Activated CD8-positive, alpha-beta memory T cell treated with anti-CD3 and anti-CD28 coated beads for 36 hours (primary cell): ENCODE results near the gene GATAD2A. TPM values are rescaled to one million over a fixed set of nuclear protein-coding genes. Genes with fewer than 3 reads are reported as not detected.
"Not testable (repeated sequence)": the region's sequence is repeated elsewhere in the genome, so short reads cannot be mapped to it uniquely, and the experiment has no call there.

Source experiments
- CTCF ChIA-PET: fragments of 350-600 bp; sonication (Branson Sonifier 250); formaldehyde crosslinking; loops from one replicate; lab custom pipeline; 2021; ENCODE audit warnings: antibody characterized with exemption; lab: Charles Lee
- POLR2A ChIA-PET: fragments of 350-600 bp; sonication (Branson Sonifier 250); formaldehyde crosslinking; loops from one replicate; lab custom pipeline; 2021; ENCODE audit warnings: antibody characterized with exemption; lab: Charles Lee
- total RNA-seq, 2 experiments: library from RNA; stranded (reverse); gene quantifications; one replicate each; pipeline ENCODE4 v1.2.3, GENCODE V29; 2021

The GATAD2A gene
- total RNA-seq, 2 experiments from 2014 or later, result 188 TPM

- POLR2A ChIA-PET, result no interaction called here
- CTCF ChIA-PET, result interaction anchor here (1.5 kb wide), 1 partner anchor 86 kb away, joined by 4 read pairs; no protein-coding TSS in a partner anchor
Measured at GRCh38 chr19:19453125-19453454, 47.6 kb downstream of the GATAD2A start.

- CTCF ChIA-PET, result interaction anchor here (1.8 kb wide), 1 partner anchor 34 kb away, joined by 7 read pairs; no protein-coding TSS in a partner anchor
- POLR2A ChIA-PET, result not testable (repeated sequence)
Measured at GRCh38 chr19:19455166-19455919, 49.9 kb downstream of the GATAD2A start.

- ChIA-PET CTCF (interaction anchor here (0.8 to 2.2 kb wide), 3 partner anchors 11 to 47 kb away, joined by 3 to 7 read pairs (median 6); no protein-coding TSS in a partner anchor), POLR2A (interaction anchor here (1.5 kb wide), 1 partner anchor 52 kb away, joined by 3 read pairs; the partner anchor contains the start of gene GATAD2A)
Measured at GRCh38 chr19:19457671-19458070, 52.2 kb downstream of the GATAD2A start.

GRCh38 chr19:19458110-19458816 lies 52.8 kb downstream of the GATAD2A start:
- POLR2A ChIA-PET, result interaction anchor here (0.9 to 1.5 kb wide), 2 partner anchors 13 to 53 kb away, joined by 3 read pairs; partner anchors contain the start of gene GATAD2A
- CTCF ChIA-PET, result interaction anchor here (0.6 to 2.2 kb wide), 5 partner anchors 14 to 53 kb away, joined by 3 to 7 read pairs (median 4); partner anchors contain the start of gene GATAD2A

GRCh38 chr19:19459073-19459472 lies 53.6 kb downstream of the GATAD2A start:
- POLR2A ChIA-PET, result interaction anchor here (0.9 to 2.0 kb wide), 3 partner anchors 9 to 54 kb away, joined by 3 to 11 read pairs (median 3); partner anchors contain the start of gene GATAD2A
- CTCF ChIA-PET, result interaction anchor here (0.6 to 2.2 kb wide), 8 partner anchors 14 to 776 kb away, joined by 3 to 7 read pairs (median 4); partner anchors contain the start of gene GATAD2A

GRCh38 chr19:19459707-19460251 lies 54.3 kb downstream of the GATAD2A start:
- ChIA-PET CTCF (interaction anchor here (0.6 to 1.8 kb wide), 11 partner anchors 9 to 776 kb away, joined by 3 to 7 read pairs (median 4); partner anchors contain the start of gene GATAD2A), POLR2A (interaction anchor here (0.9 to 2.0 kb wide), 3 partner anchors 10 to 54 kb away, joined by 3 to 11 read pairs (median 3); partner anchors contain the start of gene GATAD2A)

GRCh38 chr19:19460258-19460731 lies 54.8 kb downstream of the GATAD2A start:
- ChIA-PET CTCF (interaction anchor here (0.9 to 1.8 kb wide), 8 partner anchors 10 to 129 kb away, joined by 3 to 7 read pairs (median 4); partner anchors contain the start of gene GATAD2A), POLR2A (interaction anchor here (1.4 to 2.0 kb wide), 2 partner anchors 17 to 55 kb away, joined by 3 to 11 read pairs; partner anchors contain the start of gene GATAD2A)

GRCh38 chr19:19460761-19461265 lies 55.3 kb downstream of the GATAD2A start:
- CTCF ChIA-PET, result interaction anchor here (1.0 to 1.8 kb wide), 5 partner anchors 16 to 94 kb away, joined by 3 to 5 read pairs (median 4); no protein-coding TSS in a partner anchor
- POLR2A ChIA-PET, result interaction anchor here (1.4 to 2.0 kb wide), 2 partner anchors 18 to 56 kb away, joined by 3 to 11 read pairs; partner anchors contain the start of gene GATAD2A

GRCh38 chr19:19461306-19461670 lies 55.8 kb downstream of the GATAD2A start:
- CTCF ChIA-PET, result interaction anchor here (1.2 kb wide), 1 partner anchor 94 kb away, joined by 3 read pairs; no protein-coding TSS in a partner anchor
- POLR2A ChIA-PET, result no interaction called here

- POLR2A ChIA-PET, result interaction anchor here (1.0 kb wide), 1 partner anchor 76 kb away, joined by 3 read pairs; no protein-coding TSS in a partner anchor
- CTCF ChIA-PET, result interaction anchor here (1.4 kb wide), 1 partner anchor 28 kb away, joined by 5 read pairs; no protein-coding TSS in a partner anchor
Measured at GRCh38 chr19:19461671-19462622, 56.5 kb downstream of the GATAD2A start.

- CTCF ChIA-PET, result interaction anchor here (1.2 to 1.5 kb wide), 3 partner anchors 16 to 27 kb away, joined by 3 to 5 read pairs (median 4); no protein-coding TSS in a partner anchor
- POLR2A ChIA-PET, result no interaction called here
Measured at GRCh38 chr19:19463348-19464117, 58.1 kb downstream of the GATAD2A start.

- POLR2A ChIA-PET, result no interaction called here
- CTCF ChIA-PET, result interaction anchor here (1.2 to 1.5 kb wide), 2 partner anchors 17 to 22 kb away, joined by 3 to 4 read pairs; no protein-coding TSS in a partner anchor
Measured at GRCh38 chr19:19464339-19465098, 59.0 kb downstream of the GATAD2A start.

- ChIA-PET CTCF (no interaction called here), POLR2A (no interaction called here)
Measured at GRCh38 chr19:19465436-19466070, 60.1 kb downstream of the GATAD2A start.

- ChIA-PET POLR2A (no interaction called here), CTCF (no interaction called here)
Measured at GRCh38 chr19:19466201-19466600, 60.7 kb downstream of the GATAD2A start.

- CTCF ChIA-PET, result no interaction called here
- POLR2A ChIA-PET, result no interaction called here
Measured at GRCh38 chr19:19468424-19469050, 63.1 kb downstream of the GATAD2A start.
